GM12873 (cell line): Measurements from ENCODE around the gene UQCC3.

ENCODE experiments used
- CTCF ChIP-seq: IDR thresholded peaks from 2 replicates; pipeline ENCODE4 v1.5.1; 2012; ENCODE audit warnings: low read depth, mild to moderate bottlenecking, moderate library complexity, low read length, control low read depth; ENCODE audit not compliant: insufficient read depth; ENCODE audit errors: missing control alignments

UQCC3 gene

GRCh38 chr11:62716816-62717215 is 45.3 kb downstream of the UQCC3 start:
- TF ChIP-seq CTCF: no peak

GRCh38 chr11:62719302-62719978 is 48.0 kb downstream of the UQCC3 start:
- TF ChIP-seq CTCF: no peak

- TF ChIP-seq CTCF: no peak
Measured at GRCh38 chr11:62721994-62722393, 50.5 kb downstream of the UQCC3 start.
